ENCODE data around the gene SLC15A4. TPM values are rescaled to one million over a fixed set of nuclear protein-coding genes. Genes with fewer than 3 reads are reported as not detected.
A peak's percentile ranks its signal among the peaks of the same experiment; 100 is the strongest.

Gene SLC15A4
- total RNA-seq, 1 donor = 52.5 TPM

DNA sequence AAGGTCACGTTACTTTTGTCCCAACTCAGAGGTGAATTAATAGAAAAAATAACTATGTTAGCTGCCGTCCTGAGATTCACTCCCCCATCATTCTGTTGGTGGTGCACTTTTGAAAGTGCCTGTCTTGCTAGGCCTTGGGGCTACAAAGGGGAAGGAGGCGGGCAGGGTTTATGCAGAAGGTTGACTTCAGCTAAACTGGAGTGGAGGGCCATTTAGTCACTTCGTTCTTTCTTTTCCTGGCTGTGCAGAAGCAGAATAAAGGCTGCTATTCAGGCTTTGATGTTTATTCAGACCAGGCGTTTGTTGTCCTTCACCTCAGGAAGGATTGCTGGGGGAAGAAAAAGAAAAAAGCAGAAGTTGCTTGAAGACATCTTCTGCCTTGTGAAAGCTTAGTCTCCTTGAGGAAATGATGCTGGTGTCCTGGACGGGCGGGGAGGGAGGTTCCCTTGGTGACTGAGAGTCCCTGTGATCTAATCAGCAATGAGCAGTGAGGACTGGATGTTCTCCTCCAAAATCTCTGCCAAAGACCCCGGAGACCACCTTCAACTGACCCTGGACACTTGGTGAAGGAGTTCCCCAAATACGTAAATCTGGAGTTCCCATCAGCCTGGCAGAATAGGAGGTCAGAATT lies 33.5 kb upstream of the SLC15A4 start:
- no peak overlapping the region for H3K27ac ChIP-seq (ENCODE audit: low read depth, low read length)
- no peak overlapping the region for H2AFZ ChIP-seq (ENCODE audit: low read length)
- no peaks in the 10 kb centered on the region for H3K9me3 ChIP-seq (ENCODE audit: low read depth, low read length)
- no peaks in the 10 kb centered on the region for H3K27me3 ChIP-seq (ENCODE audit: insufficient read depth, low read length)
- TF ChIP-seq, protein P1, sequence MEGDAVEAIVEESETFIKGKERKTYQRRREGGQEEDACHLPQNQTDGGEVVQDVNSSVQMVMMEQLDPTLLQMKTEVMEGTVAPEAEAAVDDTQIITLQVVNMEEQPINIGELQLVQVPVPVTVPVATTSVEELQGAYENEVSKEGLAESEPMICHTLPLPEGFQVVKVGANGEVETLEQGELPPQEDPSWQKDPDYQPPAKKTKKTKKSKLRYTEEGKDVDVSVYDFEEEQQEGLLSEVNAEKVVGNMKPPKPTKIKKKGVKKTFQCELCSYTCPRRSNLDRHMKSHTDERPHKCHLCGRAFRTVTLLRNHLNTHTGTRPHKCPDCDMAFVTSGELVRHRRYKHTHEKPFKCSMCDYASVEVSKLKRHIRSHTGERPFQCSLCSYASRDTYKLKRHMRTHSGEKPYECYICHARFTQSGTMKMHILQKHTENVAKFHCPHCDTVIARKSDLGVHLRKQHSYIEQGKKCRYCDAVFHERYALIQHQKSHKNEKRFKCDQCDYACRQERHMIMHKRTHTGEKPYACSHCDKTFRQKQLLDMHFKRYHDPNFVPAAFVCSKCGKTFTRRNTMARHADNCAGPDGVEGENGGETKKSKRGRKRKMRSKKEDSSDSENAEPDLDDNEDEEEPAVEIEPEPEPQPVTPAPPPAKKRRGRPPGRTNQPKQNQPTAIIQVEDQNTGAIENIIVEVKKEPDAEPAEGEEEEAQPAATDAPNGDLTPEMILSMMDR (IDR thresholded peaks at IDR 0.05; ENCODE audit: extremely low read depth, low read depth, low read length) = no peak
- no peaks in the 10 kb centered on the region for H3K36me3 ChIP-seq (ENCODE audit: insufficient read depth, low read length)
- no peaks in the 10 kb centered on the region for H3K79me2 ChIP-seq (ENCODE audit: insufficient read depth, low read length)
- H4K20me1 ChIP-seq (ENCODE audit: insufficient read depth, low read length) = no peaks in the 10 kb centered on the region
- no peaks in the 10 kb centered on the region for H3K4me1 ChIP-seq (ENCODE audit: insufficient read depth, low read length)
- DNase-seq (ENCODE audit: insufficient read length, low spot score, missing footprints) = no peak
- no peak overlapping the region for H3K4me3 ChIP-seq (ENCODE audit: insufficient read depth, low read length)
- H3K4me2 ChIP-seq (ENCODE audit: insufficient read depth, low read length) = no peak overlapping the region

DNA sequence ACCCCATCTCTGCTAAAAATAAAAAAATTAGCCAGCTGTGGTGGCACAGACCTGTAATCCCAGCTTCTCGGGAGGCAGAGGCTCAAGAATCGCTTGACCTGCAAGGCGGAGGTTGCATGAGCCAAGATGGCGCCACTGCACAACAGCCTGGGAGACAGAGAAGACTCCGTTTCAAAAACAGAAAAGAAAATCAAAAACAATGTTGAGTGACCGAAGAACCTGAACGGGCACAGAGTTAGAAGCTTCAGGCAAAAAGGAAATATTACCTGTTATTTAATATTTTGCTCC lies 33.0 kb upstream of the SLC15A4 start:
- Histone ChIP-seq H3K79me2 (ENCODE audit: insufficient read depth, low read length) (no peaks in the 10 kb centered on the region), H3K4me3 (ENCODE audit: insufficient read depth, low read length) (no peak overlapping the region), H3K4me1 (ENCODE audit: insufficient read depth, low read length) (no peaks in the 10 kb centered on the region), H3K9me3 (ENCODE audit: low read depth, low read length) (no peaks in the 10 kb centered on the region), H4K20me1 (ENCODE audit: insufficient read depth, low read length) (no peaks in the 10 kb centered on the region), H3K27ac (ENCODE audit: low read depth, low read length) (no peak overlapping the region), H3K27me3 (ENCODE audit: insufficient read depth, low read length) (no peaks in the 10 kb centered on the region), H3K4me2 (ENCODE audit: insufficient read depth, low read length) (no peak overlapping the region), H2AFZ (ENCODE audit: low read length) (no peak overlapping the region), H3K36me3 (ENCODE audit: insufficient read depth, low read length) (no peaks in the 10 kb centered on the region)
- no peak for DNase-seq (ENCODE audit: insufficient read length, low spot score, missing footprints)
- TF ChIP-seq, protein P1 (IDR thresholded peaks at IDR 0.05; ENCODE audit: extremely low read depth, low read depth, low read length) = no peak

DNA sequence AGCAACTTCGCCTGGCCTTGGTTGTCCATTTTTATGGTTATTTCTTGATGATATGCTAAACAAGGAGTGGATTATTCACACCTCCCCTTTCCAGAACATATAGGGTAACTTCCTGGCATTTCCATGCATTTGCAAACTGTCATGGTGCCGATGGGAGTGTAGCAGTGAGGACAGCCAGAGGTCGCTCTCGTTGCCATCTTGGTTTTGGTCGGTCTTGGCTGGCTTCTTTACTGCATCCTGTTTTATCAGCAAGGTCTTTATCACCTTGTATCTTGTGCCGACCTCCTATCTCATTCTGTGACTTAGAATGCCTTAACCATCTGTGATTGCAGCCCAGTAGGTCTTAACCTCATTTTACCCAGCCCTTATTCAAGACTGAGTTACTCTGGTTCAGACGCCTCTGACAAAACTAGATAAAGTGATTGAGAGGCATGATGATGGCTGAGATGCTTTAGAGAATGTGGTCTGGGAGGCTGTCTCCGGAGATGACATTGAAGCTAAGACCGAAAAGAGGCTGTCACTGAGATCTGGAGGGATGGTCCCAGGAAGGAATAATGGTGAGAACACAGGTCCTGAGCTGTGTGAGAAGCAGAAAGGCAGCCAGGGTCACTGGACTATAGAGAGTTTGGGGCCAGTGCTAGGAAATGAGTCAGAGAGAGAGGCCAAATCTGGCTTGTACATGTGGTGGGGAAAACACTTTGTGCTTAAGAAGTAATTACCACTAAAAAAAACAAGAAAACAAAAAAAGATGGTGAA lies 32.5 kb upstream of the SLC15A4 start:
- H3K27me3 ChIP-seq (ENCODE audit: insufficient read depth, low read length) = no peaks in the 10 kb centered on the region
- no peak overlapping the region for H3K4me3 ChIP-seq (ENCODE audit: insufficient read depth, low read length)
- TF ChIP-seq, protein P1 (IDR thresholded peaks at IDR 0.05; ENCODE audit: extremely low read depth, low read depth, low read length) = no peak
- H3K4me2 ChIP-seq (ENCODE audit: insufficient read depth, low read length) = no peak overlapping the region
- DNase-seq (ENCODE audit: insufficient read length, low spot score, missing footprints) = no peak
- no peak overlapping the region for H3K27ac ChIP-seq (ENCODE audit: low read depth, low read length)
- H4K20me1 ChIP-seq (ENCODE audit: insufficient read depth, low read length) = no peaks in the 10 kb centered on the region
- no peaks in the 10 kb centered on the region for H3K36me3 ChIP-seq (ENCODE audit: insufficient read depth, low read length)
- no peaks in the 10 kb centered on the region for H3K9me3 ChIP-seq (ENCODE audit: low read depth, low read length)
- H3K79me2 ChIP-seq (ENCODE audit: insufficient read depth, low read length) = no peaks in the 10 kb centered on the region
- H3K4me1 ChIP-seq (ENCODE audit: insufficient read depth, low read length) = no peaks in the 10 kb centered on the region
- H2AFZ ChIP-seq (ENCODE audit: low read length) = no peak overlapping the region

DNA sequence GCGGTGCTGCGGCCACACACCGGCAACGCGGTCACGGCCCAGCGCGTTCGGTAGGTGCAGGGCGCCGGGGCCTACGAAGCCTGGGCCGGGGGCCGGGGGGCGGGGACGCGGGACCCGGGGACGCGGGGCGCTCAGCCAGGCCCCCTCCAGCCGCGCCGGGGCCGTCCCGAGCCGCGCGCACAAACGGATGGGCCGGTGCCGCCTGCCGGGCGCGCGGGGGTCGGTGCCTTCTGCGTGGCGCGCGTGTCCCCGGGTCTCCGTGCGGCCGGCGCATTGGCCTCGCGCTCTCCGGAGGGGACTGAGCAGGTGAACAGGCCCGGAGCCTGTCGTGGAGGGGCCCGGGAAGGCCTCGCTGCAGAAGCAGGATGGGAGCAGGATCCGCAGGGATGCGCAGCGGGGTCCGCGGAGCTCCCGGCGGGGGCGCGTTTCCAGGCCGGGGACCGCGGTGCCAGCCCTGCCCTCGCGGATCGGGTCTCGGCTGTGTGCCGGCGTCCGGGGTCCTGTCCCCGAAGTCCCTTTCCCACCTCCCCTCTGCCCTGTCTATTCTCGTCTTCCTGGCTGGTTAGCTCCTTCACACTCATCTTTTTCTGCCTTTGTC lies 29.9 kb upstream of the SLC15A4 start:
- H3K9me3 ChIP-seq (ENCODE audit: low read depth, low read length) = no peaks in the 10 kb centered on the region
- H3K4me1 ChIP-seq (ENCODE audit: insufficient read depth, low read length) = no peaks in the 10 kb centered on the region
- no peak overlapping the region for H2AFZ ChIP-seq (ENCODE audit: low read length)
- H3K36me3 ChIP-seq (ENCODE audit: insufficient read depth, low read length) = no peaks in the 10 kb centered on the region
- H4K20me1 ChIP-seq (ENCODE audit: insufficient read depth, low read length) = no peaks in the 10 kb centered on the region
- no peak overlapping the region for H3K4me3 ChIP-seq (ENCODE audit: insufficient read depth, low read length)
- no peaks in the 10 kb centered on the region for H3K79me2 ChIP-seq (ENCODE audit: insufficient read depth, low read length)
- no peaks in the 10 kb centered on the region for H3K27me3 ChIP-seq (ENCODE audit: insufficient read depth, low read length)
- no peak overlapping the region for H3K27ac ChIP-seq (ENCODE audit: low read depth, low read length)
- DNase-seq (ENCODE audit: insufficient read length, low spot score, missing footprints) = peak; percentile 49
- H3K4me2 ChIP-seq (ENCODE audit: insufficient read depth, low read length) = no peak overlapping the region
- TF ChIP-seq, protein P1 (IDR thresholded peaks at IDR 0.05; ENCODE audit: extremely low read depth, low read depth, low read length) = no peak

All from osteoblast (primary cell).